NCI-H1417 treated with DMSO at 0.1 percent for 48 hours (cell line): ENCODE data around the gene ITPR1.
"Not testable (repeated sequence)": the region's sequence is repeated elsewhere in the genome, so short reads cannot be mapped to it uniquely, and the experiment has no call there.

ENCODE experiments used
- DNase-seq: peaks from one replicate; lab custom pipeline; 2025; lab: John Stamatoyannopoulos, UW

ITPR1 gene

GRCh38 chr3:4493014-4493940 is at the start of gene ITPR1:
Gene ITPR1, plus strand, starts transcription at chr3:4493348. Its CDS starts 23,144 bp downstream, at chr3:4516492.
- DNase-seq, result peak; percentile 72

DNA sequence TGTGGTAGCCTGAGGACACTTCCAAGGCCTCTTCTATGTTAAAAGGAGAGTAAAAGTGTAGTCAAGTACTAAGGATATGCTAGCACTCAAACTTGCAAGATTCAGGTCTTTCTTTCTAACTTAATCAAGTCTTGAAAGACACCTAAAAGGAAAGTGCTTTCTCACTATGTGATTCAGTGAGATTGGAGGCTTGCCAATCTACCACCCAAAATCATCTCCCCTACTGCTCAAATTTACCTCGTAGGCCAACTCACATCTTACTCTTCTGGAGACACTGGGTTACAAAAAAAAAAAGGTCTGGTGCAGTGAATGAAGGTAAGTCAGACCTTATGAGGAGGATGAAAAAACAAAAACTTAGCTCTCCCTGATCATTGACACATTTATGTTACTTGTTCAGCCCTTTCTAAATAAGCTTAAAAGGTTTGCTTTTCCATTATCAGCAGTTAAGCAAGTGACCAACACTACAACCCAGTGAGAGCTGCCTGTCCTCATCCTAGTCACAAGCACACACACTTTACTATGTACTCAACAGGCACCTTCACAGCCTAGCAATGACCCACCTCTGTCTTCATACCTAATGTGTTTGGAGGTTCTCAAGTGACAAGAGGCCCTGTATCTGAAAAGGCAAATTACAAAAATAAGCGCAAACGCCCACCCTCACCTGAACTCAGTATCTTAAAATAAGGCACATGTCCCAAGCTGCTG is 45.7 kb upstream of the ITPR1 start:
- DNase-seq, result no peak

DNA sequence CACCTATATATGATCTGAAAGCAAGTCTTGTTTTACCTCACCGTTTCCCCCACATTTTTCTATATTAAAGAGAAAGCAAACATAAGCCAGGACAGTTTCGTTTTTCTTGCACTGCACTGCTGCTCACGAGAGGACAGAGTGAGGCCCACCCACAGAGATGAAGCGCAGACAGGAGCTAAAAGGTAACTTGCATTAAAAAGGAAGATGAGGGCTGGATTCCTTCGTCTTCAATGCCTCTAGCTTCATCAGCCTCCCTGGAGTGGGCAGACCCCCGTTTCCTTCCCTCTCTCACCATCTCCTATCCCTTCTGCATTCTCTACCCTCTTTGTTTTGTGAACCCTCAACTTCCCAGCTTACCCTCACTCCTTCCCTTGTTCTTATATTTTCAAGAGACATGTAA is 45.0 kb upstream of the ITPR1 start:
- no peak for DNase-seq

GRCh38 chr3:4449043-4449805 is 43.9 kb upstream of the ITPR1 start:
- no peak for DNase-seq

- DNase-seq, result no peak
Observed at GRCh38 chr3:4454142-4454541, 39.0 kb upstream of the ITPR1 start.

GRCh38 chr3:4456780-4457179 is 36.4 kb upstream of the ITPR1 start:
- DNase-seq, result not testable (repeated sequence)

DNA sequence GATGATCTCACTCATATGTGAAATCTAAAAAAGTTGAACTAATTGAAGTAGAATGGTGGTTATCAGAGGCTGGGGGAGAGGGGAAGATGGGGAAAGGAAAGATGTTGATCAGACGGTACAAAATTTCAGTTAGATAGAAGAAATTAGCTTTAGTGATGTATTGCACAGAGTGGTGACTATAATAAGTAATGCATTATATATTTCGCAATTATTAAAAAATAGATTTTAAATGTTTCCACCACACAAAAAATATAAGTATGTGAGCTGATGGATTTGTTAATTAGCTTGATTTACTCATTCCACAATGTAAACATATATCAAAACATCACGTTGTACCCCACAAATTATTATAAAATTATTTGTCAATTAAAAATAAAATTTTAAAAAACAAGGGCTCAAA is 34.2 kb upstream of the ITPR1 start:
- no peak for DNase-seq

DNA sequence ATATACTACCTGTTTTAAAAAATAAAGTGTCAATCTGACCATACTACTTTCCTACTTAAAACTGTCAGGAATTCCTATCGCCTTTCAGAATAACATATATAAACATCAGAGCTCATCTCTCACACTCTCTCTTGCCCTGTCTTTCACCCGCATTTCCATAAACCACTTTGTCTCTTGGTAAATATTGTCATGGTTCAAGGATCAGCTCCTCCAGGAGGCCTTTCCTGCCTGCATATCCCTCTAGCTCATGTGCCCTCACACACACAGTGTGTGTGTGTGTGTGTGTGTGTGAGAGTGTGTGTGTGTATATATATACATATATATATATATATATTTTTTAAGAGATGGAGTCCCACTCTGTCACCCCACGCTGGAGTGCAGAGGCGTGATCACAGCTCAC is 32.8 kb upstream of the ITPR1 start:
- DNase-seq, result no peak

- no peak for DNase-seq
Observed at GRCh38 chr3:4461468-4462090, 31.6 kb upstream of the ITPR1 start.

- DNase-seq, result no peak
Observed at GRCh38 chr3:4462369-4463040, 30.6 kb upstream of the ITPR1 start.

DNA sequence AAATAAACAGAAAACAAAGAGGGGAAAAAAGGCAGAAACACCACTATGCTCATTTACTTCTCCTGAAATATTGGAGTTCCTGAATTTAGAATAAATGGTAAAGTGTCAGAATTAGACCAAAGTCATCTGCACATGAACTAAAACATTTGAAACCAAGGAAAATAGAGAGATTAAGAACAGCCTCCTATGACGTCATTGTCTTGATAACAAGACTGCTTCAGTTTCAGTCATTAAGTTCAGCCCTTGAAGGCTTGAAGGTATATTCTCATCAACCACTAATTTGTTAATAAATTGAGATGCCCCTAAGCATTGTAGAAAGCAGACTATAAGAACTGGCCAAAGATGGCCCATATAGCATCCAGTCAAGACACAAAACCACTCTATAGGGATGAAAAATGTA is 28.6 kb upstream of the ITPR1 start:
- DNase-seq, result no peak

DNA sequence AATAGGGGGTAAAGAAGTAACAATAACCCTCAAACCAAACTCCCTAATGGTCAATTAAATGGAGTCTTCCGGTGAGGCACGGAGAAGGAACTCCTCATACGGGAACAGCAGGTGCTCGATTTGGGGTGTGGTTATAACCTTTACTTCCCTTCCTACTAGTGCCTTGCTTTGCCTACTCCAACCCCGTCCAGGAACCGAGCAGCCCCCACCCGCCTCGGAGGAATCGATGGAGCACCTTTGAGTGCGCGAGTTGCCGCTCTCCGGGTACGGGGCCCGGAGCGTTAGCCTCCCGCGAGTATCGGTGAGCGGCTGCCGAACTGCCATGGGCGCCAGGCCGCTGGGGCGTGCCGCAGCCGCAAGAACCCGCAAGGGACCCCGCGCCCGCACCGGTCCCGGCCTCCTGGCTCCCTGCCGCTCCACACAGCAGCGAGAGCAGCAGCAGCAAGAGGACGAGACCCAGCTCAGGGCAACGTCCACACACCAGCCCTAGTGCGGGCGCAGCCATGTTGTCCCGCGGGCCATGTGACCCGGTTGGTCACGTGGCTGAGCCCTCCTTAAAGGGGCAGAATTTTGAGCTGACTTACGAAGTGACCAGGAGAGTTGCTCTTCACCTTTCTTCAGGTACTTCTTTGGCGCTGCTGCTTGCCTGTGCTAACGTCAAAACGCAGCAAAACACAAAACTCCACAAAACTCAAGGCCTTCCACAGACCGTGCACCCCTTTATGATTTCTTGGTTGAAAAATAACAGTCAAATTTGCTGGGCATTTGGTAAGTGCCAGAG is 26.2 kb upstream of the ITPR1 start, which contains the start of gene SUMF1:
Gene SUMF1, minus strand, starts transcription at position 529 of the 781 bp plus-strand sequence. Its CDS starts 24 bp downstream, at position 505.
- no peak for DNase-seq

DNA sequence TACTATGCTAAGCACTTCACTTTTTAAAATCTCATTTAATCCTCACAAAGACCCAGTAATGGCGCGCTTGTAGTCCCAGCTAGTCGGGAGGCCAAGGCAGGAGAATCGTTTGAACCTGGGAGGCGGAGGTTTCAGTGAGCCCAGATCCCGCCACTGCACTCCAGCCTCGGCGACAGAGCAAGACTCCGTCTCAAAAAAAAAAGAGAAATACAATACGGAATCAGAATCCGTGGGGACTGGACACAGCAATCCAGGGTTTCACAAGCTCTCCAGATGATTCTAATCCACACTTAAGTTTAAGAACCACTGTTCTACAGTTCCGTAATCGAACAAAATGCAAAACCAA is 25.7 kb upstream of the ITPR1 start:
- no peak for DNase-seq

GRCh38 chr3:4471907-4472306 is 21.2 kb upstream of the ITPR1 start:
- no peak for DNase-seq

DNA sequence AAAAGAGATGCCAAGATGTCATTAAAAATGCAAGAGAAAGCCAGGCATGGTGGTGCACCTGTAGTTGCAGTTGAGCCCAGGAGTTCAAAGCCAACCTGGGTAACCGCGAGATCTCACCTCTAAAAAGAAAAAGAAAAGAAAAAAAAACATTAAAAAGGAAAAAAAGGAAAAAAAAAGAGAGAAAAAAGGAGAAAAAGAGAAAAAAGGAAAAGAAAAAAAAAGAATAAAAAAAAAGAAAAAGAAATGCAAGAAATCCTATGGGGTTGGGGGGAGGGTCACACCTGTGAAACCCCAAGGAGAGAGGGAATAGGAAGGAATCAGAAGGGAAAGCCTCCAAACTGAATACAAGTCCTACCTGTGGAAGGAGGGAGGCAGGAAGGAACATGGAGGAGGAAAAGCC is 20.8 kb upstream of the ITPR1 start:
- DNase-seq, result no peak

DNA sequence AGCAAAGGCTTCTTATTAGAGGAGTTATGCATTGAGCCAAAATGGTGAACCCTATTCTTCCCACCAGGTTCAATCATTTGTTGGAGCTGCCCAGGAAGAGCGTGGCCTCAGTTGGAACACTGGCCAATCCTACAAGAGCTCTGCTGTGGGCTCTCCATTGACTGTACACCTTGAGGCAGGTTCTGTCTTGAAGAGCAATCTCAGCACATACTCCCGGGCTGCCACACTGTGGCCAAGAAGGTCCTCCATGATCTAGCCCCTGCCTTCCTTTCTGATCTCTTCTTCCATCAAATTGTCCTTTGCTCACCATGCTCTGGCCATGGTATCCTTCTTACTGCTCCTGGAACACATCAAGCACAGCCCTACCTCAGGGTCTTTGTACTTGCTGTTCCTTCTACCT is 20.4 kb upstream of the ITPR1 start:
- DNase-seq, result no peak

DNA sequence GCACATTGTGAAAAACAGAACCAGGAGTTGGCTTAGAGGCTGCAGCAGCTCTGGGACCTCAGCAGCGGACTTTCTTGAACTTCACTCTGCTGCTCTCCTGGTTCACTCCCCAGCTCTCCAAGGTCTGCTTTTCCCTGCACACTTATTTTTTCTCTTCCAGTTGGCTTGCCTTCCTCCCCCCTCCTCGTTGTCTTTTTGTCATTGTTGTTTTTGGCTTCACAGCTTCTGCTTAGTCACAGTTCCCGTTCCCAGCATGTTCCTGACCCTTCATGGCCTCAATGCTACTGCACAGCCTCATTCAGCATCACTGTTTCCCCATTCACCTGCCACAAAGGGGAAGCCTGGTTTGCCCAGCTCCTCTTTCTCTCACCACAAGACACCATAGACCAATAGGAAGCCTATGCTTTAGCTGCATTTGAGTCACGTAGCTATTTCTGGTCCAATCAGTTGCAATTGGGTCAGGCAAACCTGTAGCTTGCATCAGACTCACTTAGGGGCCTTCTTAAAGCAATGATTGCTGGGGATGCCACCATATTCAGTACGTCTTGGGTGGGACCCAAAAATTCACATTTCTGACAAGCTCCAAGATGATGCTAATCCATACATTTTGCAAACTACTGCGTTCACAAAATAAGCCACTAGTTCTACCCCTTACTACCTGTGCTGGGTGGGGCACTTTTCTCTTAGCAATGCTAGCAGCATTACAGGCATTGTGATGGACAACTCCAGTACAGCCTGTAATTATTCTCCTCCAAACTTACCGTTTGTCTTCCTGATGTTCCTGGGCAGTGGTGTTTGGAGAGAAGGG is 18.3 kb upstream of the ITPR1 start:
- DNase-seq, result no peak

DNA sequence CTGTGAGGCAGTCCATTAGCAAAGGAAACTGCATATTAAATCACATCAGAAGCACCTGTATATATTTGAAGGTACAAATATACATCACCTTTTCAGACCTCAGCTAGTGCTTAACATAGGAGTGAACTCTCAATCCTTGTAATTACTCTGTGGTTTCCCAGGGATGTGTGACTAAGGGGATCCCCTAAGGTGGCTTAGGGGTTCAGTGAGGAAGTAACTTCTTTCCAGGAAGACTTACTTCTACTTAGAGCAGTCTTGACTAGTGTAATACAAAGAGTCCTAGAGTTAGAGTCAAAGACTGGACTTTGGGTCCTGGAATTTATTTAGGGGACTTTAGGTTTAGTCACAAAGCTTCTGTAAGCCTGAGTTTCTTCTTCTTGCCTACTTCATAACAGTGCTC is 17.3 kb upstream of the ITPR1 start:
- DNase-seq, result no peak

- DNase-seq, result no peak
Observed at GRCh38 chr3:4476496-4476895, 16.7 kb upstream of the ITPR1 start.

GRCh38 chr3:4478261-4478660 is 14.9 kb upstream of the ITPR1 start:
- no peak for DNase-seq
